Ovary (tissue), 9 donors: ENCODE measurements around the gene DDX51. TPM values are rescaled to one million over a fixed set of nuclear protein-coding genes. Genes with fewer than 3 reads are reported as not detected.

ENCODE experiments used
- DNase-seq, 5 donors: peaks; one replicate each; pipeline ENCODE4 v3.0.0-alpha.2; 2019 to 2020
- H3K27ac ChIP-seq, 2 donors: fragments of 200-600 bp; one replicate each; pipeline versions ENCODE4 v1.5.1 to v1.8.0; 2019 to 2022
- H3K27me3 ChIP-seq: fragments of 200-600 bp; one replicate; pipeline ENCODE4 v1.8.0; 2022
- H3K36me3 ChIP-seq: fragments of 200-600 bp; sonication (generic); one replicate; pipeline ENCODE4 v1.5.1; 2019
- H3K4me1 ChIP-seq: one replicate; pipeline ENCODE4 v1.8.1; 2013; ENCODE audit warnings: mild to moderate bottlenecking, moderate library complexity; ENCODE audit not compliant: insufficient read depth
- H3K4me3 ChIP-seq: fragments of 200-600 bp; sonication (generic); one replicate; pipeline ENCODE4 v1.5.1; 2017
- H3K9me3 ChIP-seq, 2 donors: fragments of 200-600 bp in 1 of 2; sonication (generic) in 1 of 2; one replicate each; pipeline versions ENCODE4 v1.5.1 to v1.8.1; 2013 to 2019; ENCODE audit warnings: mild to moderate bottlenecking in 1 of 2, moderate library complexity in 1 of 2
- CTCF ChIP-seq, 3 donors: fragments of 450-650 bp in 2 of 3; fragments of 200-600 bp in 1 of 3; IDR thresholded peaks; one replicate each; pipeline versions ENCODE4 v1.5.1 to v1.8.0; 2016 to 2022; ENCODE audit warnings: antibody characterized with exemption in 3 of 3, mild to moderate bottlenecking in 1 of 3
- EP300 ChIP-seq: sonication (generic); formaldehyde crosslinking; IDR thresholded peaks from one replicate; pipeline ENCODE4 v1.6.1; 2017; ENCODE audit warnings: antibody characterized with exemption
- POLR2A ChIP-seq: fragments of 450-650 bp; IDR thresholded peaks from one replicate; pipeline ENCODE4 v1.6.1; 2017; ENCODE audit warnings: antibody characterized with exemption, mild to moderate bottlenecking, moderate library complexity
- WGBS, 3 donors: extraction: QIAGEN DNeasy Blood & Tissue Kit in 1 of 3; methylation state at CpG; one replicate each; pipeline versions ENCODE4 v1.1.5 to v1.1.7; 2013 to 2017; 5-methylcytosine and 5-hydroxymethylcytosine counted together
- intact Hi-C, 4 donors: fragments of 100-400 bp; cut with DNase I; formaldehyde crosslinking; loops; one replicate each; pipeline versions ENCODE4 v1.11.0 to v1.15.1; 2022 to 2023
- polyA plus RNA-seq, 2 donors: library from polyadenylated mRNA; stranded (reverse); fragments of 200-250 nt in 1 of 2; fragments of 350-450 nt in 1 of 2; fragmentation: Illumina TruSeq in 1 of 2; extraction: RNeasy Lipid Tissue Mini Kit (QIAGEN cat#74804) in 1 of 2; gene quantifications; one replicate each; pipeline ENCODE4 v1.2.3, GENCODE V29; 2013 to 2014
- total RNA-seq, 7 donors: library from RNA; depleted of rRNA in 2 of 7; stranded (reverse); fragments of >200 nt in 2 of 7; fragmentation: NEBNext Ultra II Directional in 3 of 7; extraction: Animal tissue kit (Norgen Biotek cat#: 25700) in 3 of 7; gene quantifications; one replicate each; pipeline versions ENCODE4 v1.1.0 to v1.2.4, GENCODE V29; 2016 to 2023
- donor health status: DM: no; HTN: no; CAD: no; lungs with moderate emphysema.
- donor health status: DM: no; HTN: no; CAD: no.
- donor health status: Bipolar disorder and iron deficiency.
- donor health status: DM: yes; HTN: yes; CAD: no.
- donor health status: DM: no; HTN: no; CAD: no.
- donor health status: DM: yes; HTN: yes; CAD: no.

Gene DDX51
- total and polyA plus RNA-seq, 9 donors = 10.0 to 26.2 (median 21.8) TPM

DNA sequence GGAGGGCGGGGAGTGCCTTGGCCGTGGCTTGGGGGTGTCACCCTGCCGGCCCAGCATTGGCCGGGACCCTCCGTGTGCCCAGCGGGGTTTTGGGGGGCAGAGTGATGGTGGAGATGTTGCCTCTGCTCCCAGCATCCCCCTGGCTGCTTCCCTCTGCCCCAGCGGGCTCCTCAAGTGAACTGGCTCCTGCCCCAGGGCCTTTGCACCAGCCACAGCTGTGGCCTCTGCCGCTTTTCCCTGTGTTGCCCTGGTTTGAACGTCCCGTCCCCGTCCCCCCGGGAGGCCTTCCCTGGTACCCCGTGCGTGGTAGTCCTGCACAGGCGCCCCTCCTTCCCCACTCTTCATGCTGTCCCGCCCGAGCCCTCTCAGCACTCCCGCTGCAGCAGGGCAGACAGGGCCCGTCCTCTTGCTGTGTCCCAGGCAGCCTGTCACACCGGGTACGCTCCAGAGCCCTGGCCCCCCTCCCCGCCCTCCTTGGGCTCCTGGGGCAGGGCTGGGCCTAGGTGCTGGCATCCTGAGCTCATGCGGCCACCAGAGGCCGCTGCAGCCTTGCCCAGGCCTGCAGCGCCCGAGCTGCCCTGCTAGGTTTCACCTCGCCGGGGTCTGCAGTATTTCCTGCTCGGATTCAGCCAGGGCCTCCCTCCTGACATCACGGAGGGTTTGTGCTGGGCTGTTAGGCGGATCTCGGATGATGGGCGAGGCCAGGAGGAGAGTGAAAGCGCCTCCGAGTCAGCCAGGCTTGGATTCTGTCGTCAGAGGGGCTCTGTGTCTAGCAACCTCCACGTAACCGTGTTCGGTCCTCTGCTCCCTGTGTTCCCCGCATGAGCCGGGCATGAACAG, 9.6 kb upstream of the DDX51 start:
- no peak for TF ChIP-seq POLR2A
- TF ChIP-seq CTCF (IDR thresholded peaks at IDR 0.05) = peak; percentile 80 to 85 (median 81)
- Histone ChIP-seq H3K4me1 (no peaks in the 10 kb centered on the region), H3K9me3 (no peaks in the 10 kb centered on the region), H3K36me3 (no peaks in the 10 kb centered on the region), H3K27ac (no peak overlapping the region), H3K27me3 (no peaks in the 10 kb centered on the region), H3K4me3 (peak overlapping the region; percentile 11)
- 19 to 34% (median 33%) methylated on average over 41 of the region's 41 CpGs for WGBS, 3 donors
- peak; percentile 56 to 84 (median 73) for DNase-seq
- intact Hi-C loops = loop anchor here in 2 of 4 donors (5.0 to 10.0 kb wide), 2 partner anchors 449 to 471 kb away; no protein-coding TSS in a partner anchor

DNA sequence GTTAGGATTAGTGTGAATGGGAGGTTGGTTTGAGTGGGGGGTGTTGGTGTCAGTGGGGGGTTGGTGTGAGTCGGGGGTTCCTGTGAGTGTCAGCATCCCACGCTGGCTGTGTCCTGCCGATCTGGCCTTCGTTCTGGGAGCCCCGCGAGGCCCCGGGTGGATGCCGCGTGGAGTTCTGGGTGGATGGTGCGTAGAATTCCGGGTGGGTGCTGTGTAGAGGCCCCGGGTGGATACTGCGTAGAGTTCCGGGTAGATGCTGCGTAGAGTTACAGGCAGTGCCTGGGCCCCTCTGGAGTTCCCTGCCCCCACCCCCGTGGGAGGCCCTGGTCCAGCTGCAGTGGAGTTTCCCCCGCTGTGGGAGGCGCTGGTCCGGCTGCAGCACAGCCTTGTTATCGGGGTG, 8.8 kb upstream of the DDX51 start:
- H3K27me3 ChIP-seq = no peaks in the 10 kb centered on the region
- WGBS, 3 donors = 62 to 85% (median 78%) methylated on average over 20 of the region's 20 CpGs
- H3K9me3 ChIP-seq = no peaks in the 10 kb centered on the region
- TF ChIP-seq EP300 = no peak
- TF ChIP-seq POLR2A = no peak
- no peak for TF ChIP-seq CTCF (IDR thresholded peaks at IDR 0.05)
- no peak overlapping the region for H3K4me3 ChIP-seq
- DNase-seq = peak in 2 of 5 donors; percentile 23 to 35
- intact Hi-C loops = loop anchor here in 2 of 4 donors (5.0 to 10.0 kb wide), 2 partner anchors 449 to 472 kb away; no protein-coding TSS in a partner anchor
- H3K36me3 ChIP-seq = no peaks in the 10 kb centered on the region
- H3K4me1 ChIP-seq = no peaks in the 10 kb centered on the region
- no peak overlapping the region for H3K27ac ChIP-seq

- no peak overlapping the region for H3K4me3 ChIP-seq
- H3K4me1 ChIP-seq = peaks cover 2% of the 10 kb centered on the region
- intact Hi-C loops = loop anchor here in 2 of 4 donors (5.0 to 10.0 kb wide), 2 partner anchors 450 to 472 kb away; no protein-coding TSS in a partner anchor
- peak in 2 of 5 donors; percentile 29 to 38 for DNase-seq
- H3K27ac ChIP-seq = no peak overlapping the region
- 85 to 94% (median 86%) methylated on average over 1 to 9 of the region's 9 CpGs for WGBS, 3 donors
- no peaks in the 10 kb centered on the region for H3K9me3 ChIP-seq
- H3K27me3 ChIP-seq = no peaks in the 10 kb centered on the region
- no peaks in the 10 kb centered on the region for H3K36me3 ChIP-seq
- no peak for TF ChIP-seq POLR2A
- TF ChIP-seq EP300 = no peak
- no peak for TF ChIP-seq CTCF (IDR thresholded peaks at IDR 0.05)
Measured at GRCh38 chr12:132152411-132152821, 8.3 kb upstream of the DDX51 start.

DNA sequence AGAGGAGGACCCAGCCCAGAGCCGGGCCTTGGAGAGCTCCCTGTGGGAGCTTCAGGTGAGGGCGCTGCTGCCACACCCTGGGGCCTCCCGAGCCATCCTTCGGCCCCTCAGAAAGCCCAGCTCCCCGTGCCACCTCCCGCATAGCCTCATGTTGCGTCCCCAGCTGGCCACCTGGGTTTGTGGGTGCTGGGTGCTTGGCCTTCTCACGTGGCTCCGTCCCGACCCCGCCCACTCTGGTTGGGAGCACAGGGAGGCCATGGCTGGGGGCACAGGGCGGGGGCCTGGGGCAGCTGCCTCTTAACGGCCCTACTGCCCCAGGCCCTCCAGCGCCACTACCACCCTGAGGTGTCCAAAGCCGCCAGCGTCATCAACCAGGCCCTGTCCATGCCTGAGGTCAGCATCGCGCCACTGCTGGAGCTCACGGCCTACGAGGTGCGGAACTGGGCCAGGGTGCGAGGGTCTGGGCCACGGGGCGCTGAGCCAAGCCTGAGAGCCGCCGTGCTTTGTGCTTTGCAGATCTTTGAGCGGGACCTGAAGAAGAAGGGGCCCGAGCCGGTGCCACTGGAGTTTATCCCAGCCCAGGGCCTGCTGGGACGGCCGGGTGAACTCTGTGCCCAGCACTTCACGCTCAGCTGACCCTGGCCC, 7.8 kb upstream of the DDX51 start:
- 88 to 91% (median 88%) methylated on average over 32 of the region's 32 CpGs for WGBS, 3 donors
- Histone ChIP-seq H3K27ac (no peak overlapping the region), H3K9me3 (no peaks in the 10 kb centered on the region), H3K4me3 (no peak overlapping the region), H3K4me1 (peaks cover 6% of the 10 kb centered on the region), H3K36me3 (no peaks in the 10 kb centered on the region), H3K27me3 (no peaks in the 10 kb centered on the region)
- intact Hi-C loops = loop anchor here in 2 of 4 donors (5.0 to 10.0 kb wide), 2 partner anchors 450 to 473 kb away; no protein-coding TSS in a partner anchor
- DNase-seq = peak in 1 of 5 donors; percentile 41
- TF ChIP-seq POLR2A (no peak), EP300 (no peak)
